ENCODE results near the gene GNG11. TPM values are rescaled to one million over a fixed set of nuclear protein-coding genes. Genes with fewer than 3 reads are reported as not detected.

Gene GNG11
- total RNA-seq, result 22.6 TPM
- long read RNA-seq, transcript GNG11-201 (2 exons, 3,055 nt), result major isoform, 50 of 50 reads
- long read RNA-seq, partial matches to known transcripts, result 0 of 50 reads
- long read RNA-seq, other reads (novel, unspliced or antisense), result 0 of 50 reads

DNA sequence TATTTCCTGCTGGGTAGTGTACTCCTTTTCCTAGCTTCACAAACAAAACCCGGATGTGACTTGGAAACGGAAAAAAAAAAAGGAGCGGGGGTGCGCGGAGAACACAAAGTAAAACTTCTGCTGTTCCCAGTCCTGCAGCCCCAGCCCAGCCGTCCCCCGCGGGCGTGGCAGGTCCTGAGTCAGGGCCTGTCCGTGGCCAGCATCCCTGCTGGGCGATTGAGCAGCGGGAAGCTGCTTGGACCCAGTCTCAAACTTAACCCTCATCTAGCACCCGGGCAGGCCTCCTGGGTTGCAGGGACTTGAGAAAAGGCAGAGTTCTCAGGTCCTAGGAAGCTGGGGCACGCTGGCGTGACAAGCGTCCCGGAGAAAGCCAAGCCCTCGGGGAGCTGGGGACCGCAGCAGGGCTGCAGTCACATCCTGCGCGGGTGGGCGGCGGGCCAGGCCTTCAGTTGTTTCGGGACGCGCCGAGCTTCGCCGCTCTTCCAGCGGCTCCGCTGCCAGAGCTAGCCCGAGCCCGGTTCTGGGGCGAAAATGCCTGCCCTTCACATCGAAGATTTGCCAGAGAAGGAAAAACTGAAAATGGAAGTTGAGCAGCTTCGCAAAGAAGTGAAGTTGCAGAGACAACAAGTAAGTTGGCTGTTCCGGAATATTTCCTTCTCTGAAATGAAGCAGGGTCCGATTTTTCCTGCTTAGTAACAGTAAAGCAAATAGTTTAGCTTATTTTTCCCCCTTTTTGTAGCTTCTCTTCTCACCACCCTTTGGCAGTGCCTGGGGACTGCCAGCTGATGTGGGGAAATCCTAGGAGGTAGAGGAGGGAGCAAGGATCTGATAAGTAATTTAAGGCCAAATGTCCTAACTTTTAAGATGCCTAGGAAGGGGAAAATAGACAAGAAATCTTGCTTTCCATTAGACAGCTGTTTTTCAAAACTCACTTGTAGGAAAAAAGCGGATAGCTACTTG is at the start of gene GNG11:
Gene GNG11, plus strand, starts transcription at position 129 of the 960 bp plus-strand sequence. Its CDS starts 403 bp downstream, at position 532.
- intact Hi-C loops (cut with DNase I), result no loop called here
- Histone ChIP-seq H3K9me3 (no peaks in the 10 kb centered on the region), H3K27me3 (no peaks in the 10 kb centered on the region), H3K27ac (peak within 1 kb of the TSS; percentile 87), H3K4me1 (no peaks in the 10 kb centered on the region), H3K4me3 (peak within 1 kb of the TSS; percentile 62), H3K36me3 (no peaks in the 10 kb centered on the region)
- peak; percentile 79 for DNase-seq
- ATAC-seq, result peak; percentile 89
- TF ChIP-seq CTCF (IDR thresholded peaks at IDR 0.05), result no peak

DNA sequence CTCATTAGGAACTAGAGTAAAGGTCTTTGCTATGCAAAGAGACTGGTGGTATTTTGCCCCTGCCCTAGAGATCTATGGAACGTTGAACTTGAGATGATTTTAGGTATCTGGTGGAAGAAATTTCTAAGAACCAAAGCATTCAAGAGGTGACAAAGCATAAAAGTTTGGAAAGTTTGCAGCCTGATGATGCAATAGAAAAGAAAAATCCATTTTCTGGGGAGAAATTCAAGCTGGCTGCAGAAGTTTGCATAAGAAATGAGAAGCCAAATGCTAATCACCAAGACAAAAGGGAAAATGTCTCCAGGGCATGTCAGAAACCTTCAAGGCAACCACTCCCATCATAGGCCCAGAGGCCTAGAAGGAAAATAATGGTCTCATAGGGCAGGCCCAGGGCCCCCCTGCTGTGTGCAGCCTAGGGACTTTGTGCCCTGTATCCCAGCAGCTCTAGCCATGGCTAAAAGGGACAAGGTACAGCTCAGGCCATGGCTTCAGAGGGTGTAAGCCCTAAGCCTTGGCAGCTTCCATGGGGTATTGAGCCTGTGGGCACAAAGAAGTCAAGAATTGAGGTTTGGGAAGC is 47.4 kb upstream of the GNG11 start:
- Histone ChIP-seq H3K4me1 (no peaks in the 10 kb centered on the region), H3K9me3 (no peaks in the 10 kb centered on the region), H3K36me3 (no peaks in the 10 kb centered on the region), H3K27me3 (no peaks in the 10 kb centered on the region), H3K4me3 (no peak overlapping the region), H3K27ac (no peak overlapping the region)
- ATAC-seq (no peak), DNase-seq (no peak)
- TF ChIP-seq CTCF (IDR thresholded peaks at IDR 0.05), result no peak
- intact Hi-C loops (cut with DNase I), result no loop called here

DNA sequence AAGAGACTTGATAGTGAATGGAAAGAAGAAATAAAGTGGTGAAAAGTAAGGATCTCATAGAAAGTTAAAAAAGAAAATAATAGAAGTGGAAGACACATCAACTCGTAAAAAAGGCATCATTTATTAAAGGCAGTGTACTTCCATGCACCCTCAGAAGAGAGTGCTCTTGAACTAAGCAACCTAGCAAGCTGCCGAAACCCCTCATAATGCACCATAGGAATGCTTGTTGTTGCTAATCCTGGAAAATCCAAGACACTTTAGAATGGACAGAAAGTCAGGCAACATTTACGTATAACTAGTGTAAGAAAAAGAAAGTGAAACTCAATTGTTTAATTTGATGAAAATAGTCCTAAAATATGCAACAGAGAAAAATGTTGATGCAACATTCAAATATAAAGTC is 43.8 kb upstream of the GNG11 start:
- intact Hi-C loops (cut with DNase I), result no loop called here
- ATAC-seq (no peak), DNase-seq (no peak)
- no peaks in the 10 kb centered on the region for H3K9me3 ChIP-seq
- no peak for TF ChIP-seq CTCF (IDR thresholded peaks at IDR 0.05)
- H3K36me3 ChIP-seq, result no peaks in the 10 kb centered on the region
- H3K27ac ChIP-seq, result no peak overlapping the region
- no peak overlapping the region for H3K4me3 ChIP-seq
- H3K27me3 ChIP-seq, result no peaks in the 10 kb centered on the region
- no peaks in the 10 kb centered on the region for H3K4me1 ChIP-seq

DNA sequence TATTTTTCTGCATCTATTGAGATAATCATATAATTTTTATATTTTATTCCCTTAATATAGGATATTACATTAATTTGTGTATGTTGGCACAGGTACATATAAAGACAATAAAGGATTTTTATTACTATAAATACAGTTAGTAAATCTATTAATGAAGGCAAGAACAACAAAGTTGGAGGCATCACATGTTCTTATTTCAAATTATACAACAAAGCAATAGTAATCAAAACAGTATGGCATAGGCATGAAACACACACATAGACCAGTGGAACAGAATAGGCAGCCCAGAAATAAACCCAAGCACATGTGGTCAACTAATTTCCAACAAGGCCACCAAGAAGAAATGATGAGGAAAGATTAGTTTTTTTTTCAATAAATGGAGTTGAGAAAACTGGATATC is 42.2 kb upstream of the GNG11 start:
- H3K4me3 ChIP-seq, result no peak overlapping the region
- no peak for TF ChIP-seq CTCF (IDR thresholded peaks at IDR 0.05)
- intact Hi-C loops (cut with DNase I), result no loop called here
- DNase-seq, result no peak
- H3K4me1 ChIP-seq, result no peaks in the 10 kb centered on the region
- H3K27ac ChIP-seq, result no peak overlapping the region
- no peaks in the 10 kb centered on the region for H3K9me3 ChIP-seq
- no peaks in the 10 kb centered on the region for H3K36me3 ChIP-seq
- no peak for ATAC-seq
- H3K27me3 ChIP-seq, result no peaks in the 10 kb centered on the region

DNA sequence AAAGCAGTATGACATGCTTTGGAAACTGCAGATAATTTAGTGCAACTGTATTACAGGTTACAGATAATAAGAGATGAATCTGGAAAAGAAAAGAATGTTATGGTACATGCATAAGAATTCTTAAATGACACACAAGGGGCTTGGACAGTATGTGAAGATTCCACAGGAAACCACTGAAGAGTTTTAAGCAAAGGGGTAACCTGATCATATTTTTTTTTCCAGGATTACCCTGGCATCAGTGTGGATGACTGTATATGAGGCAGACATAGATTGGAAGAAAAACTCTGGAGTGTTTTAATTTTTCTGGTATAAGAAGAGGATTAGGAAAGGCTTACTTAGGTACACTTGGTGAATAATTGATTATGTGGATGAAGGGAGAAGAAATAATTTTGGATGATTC is 39.1 kb upstream of the GNG11 start:
- intact Hi-C loops (cut with DNase I), result no loop called here
- Histone ChIP-seq H3K4me1 (no peaks in the 10 kb centered on the region), H3K36me3 (no peaks in the 10 kb centered on the region), H3K9me3 (no peaks in the 10 kb centered on the region), H3K27me3 (no peaks in the 10 kb centered on the region), H3K27ac (no peak overlapping the region), H3K4me3 (no peak overlapping the region)
- no peak for TF ChIP-seq CTCF (IDR thresholded peaks at IDR 0.05)
- ATAC-seq, result no peak
- no peak for DNase-seq
